Upper lobe of left lung (tissue), 4 donors: ENCODE results near the gene SSC5D.

Experiments
- EP300 ChIP-seq, 4 donors: sonication (generic); formaldehyde crosslinking; IDR thresholded peaks; one replicate each; pipeline ENCODE4 v1.5.1; 2017; ENCODE audit warnings: antibody characterized with exemption in 4 of 4, control low read depth in 2 of 4
- POLR2A ChIP-seq, 4 donors: fragments of 450-650 bp; IDR thresholded peaks; one replicate each; pipeline ENCODE4 v1.5.1; 2016 to 2017; ENCODE audit warnings: antibody characterized with exemption in 4 of 4, mild to moderate bottlenecking in 2 of 4
- POLR2AphosphoS5 ChIP-seq, 2 donors: sonication (generic); formaldehyde crosslinking; IDR thresholded peaks; one replicate each; pipeline ENCODE4 v1.5.1; 2017; ENCODE audit warnings: antibody characterized with exemption in 2 of 2
- TF ChIP-seq, protein P1 (sequence below), 6 experiments: fragments of 450-650 bp in 4 of 6; fragments of 200-600 bp in 2 of 6; sonication (generic) in 2 of 6; IDR thresholded peaks; one replicate each; pipeline ENCODE4 v1.5.1; 2016 to 2019; ENCODE audit warnings: antibody characterized with exemption in 6 of 6

DNA sequence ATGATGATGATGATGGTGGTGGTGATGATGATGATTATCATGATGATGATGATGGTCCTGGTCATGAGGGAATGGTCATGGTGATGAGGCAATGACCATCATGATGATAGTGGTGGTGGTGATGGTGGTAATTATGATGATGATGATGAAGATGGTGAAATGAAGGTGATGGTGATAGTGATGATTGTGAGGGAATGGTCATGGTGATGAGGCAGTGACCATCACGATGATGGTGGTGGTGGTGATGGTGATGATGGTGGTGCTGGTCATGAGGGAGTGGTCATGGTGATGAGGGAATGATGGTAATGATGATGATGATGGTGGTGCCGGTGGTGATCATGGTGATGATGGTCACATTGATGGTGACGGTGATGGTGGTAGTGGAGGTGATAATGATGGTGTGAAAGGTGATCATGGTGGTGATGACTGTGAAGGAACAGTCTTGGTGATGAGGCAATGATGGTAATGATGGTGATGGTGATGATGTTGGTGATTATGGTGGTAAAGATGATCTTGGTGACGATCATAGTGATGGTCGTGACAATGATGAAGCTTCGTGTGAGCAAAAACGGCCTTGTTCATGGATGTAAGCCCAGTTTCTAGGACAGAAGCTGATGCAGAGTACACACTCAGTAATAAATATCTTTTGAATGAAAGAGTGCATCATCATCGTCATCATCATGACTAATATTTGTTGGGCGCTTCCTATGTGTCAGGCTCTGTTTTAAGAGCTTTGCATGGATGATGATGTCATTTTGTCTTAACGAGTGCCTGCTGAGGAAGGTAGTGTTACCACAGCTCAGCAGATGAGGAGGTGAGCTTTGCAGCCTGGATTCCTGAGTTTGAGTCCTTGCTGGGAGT lies 31.4 kb downstream of the SSC5D start:
- TF ChIP-seq, protein P1, sequence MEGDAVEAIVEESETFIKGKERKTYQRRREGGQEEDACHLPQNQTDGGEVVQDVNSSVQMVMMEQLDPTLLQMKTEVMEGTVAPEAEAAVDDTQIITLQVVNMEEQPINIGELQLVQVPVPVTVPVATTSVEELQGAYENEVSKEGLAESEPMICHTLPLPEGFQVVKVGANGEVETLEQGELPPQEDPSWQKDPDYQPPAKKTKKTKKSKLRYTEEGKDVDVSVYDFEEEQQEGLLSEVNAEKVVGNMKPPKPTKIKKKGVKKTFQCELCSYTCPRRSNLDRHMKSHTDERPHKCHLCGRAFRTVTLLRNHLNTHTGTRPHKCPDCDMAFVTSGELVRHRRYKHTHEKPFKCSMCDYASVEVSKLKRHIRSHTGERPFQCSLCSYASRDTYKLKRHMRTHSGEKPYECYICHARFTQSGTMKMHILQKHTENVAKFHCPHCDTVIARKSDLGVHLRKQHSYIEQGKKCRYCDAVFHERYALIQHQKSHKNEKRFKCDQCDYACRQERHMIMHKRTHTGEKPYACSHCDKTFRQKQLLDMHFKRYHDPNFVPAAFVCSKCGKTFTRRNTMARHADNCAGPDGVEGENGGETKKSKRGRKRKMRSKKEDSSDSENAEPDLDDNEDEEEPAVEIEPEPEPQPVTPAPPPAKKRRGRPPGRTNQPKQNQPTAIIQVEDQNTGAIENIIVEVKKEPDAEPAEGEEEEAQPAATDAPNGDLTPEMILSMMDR (IDR thresholded peaks at IDR 0.05) = no peak
- TF ChIP-seq POLR2AphosphoS5 (IDR thresholded peaks at IDR 0.05) (no peak), POLR2A (IDR thresholded peaks at IDR 0.05) (no peak), EP300 (IDR thresholded peaks at IDR 0.05) (no peak)
